MM.1S (cell line): ENCODE measurements around the gene FGF14.

Source experiments
- EZH2 ChIP-seq: fragments of 300-600 bp; sonication (generic); optimal IDR thresholded peaks from 2 replicates; pipeline ENCODE3; 2017; ENCODE audit warnings: low read depth, mild to moderate bottlenecking, antibody characterized with exemption, low read length, mixed read lengths
- EZH2phosphoT487 ChIP-seq: fragments of 300-600 bp; sonication (generic); IDR thresholded peaks from 2 replicates; pipeline ENCODE4 v1.6.1; 2018; ENCODE audit warnings: antibody characterized with exemption, low read length
- TF ChIP-seq, protein P1 (sequence below): fragments of 300-600 bp; sonication (generic); IDR thresholded peaks from 2 replicates; pipeline ENCODE4 v1.5.1; 2016; ENCODE audit warnings: antibody characterized with exemption, low read length, mixed read lengths

DNA sequence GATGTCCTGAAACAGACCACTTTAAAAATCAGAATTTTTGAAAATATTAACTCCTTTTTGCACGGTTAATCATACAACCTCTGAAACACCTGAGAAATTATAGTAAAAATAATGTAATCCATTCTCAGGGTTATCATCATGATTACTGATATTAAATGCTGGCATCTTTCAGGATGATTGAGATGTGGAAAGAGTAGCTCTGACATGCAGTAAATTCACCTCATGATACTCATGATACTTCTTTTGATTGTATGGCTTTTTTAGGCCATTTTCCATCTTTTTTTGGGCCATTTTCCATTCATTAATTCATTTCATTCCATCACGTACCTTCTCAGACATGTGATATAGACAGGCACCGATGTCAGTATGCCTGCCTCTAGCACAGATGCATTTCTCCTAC is 85.1 kb downstream of the FGF14 start:
- TF ChIP-seq, protein P1, sequence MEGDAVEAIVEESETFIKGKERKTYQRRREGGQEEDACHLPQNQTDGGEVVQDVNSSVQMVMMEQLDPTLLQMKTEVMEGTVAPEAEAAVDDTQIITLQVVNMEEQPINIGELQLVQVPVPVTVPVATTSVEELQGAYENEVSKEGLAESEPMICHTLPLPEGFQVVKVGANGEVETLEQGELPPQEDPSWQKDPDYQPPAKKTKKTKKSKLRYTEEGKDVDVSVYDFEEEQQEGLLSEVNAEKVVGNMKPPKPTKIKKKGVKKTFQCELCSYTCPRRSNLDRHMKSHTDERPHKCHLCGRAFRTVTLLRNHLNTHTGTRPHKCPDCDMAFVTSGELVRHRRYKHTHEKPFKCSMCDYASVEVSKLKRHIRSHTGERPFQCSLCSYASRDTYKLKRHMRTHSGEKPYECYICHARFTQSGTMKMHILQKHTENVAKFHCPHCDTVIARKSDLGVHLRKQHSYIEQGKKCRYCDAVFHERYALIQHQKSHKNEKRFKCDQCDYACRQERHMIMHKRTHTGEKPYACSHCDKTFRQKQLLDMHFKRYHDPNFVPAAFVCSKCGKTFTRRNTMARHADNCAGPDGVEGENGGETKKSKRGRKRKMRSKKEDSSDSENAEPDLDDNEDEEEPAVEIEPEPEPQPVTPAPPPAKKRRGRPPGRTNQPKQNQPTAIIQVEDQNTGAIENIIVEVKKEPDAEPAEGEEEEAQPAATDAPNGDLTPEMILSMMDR = no peak
- TF ChIP-seq EZH2phosphoT487 = no peak
- TF ChIP-seq EZH2 = no peak
